Activated CD4-positive, alpha-beta T cell treated with anti-CD3 and anti-CD28 coated beads for 36 hours (primary cell): ENCODE data around the gene NPR1. TPM values are rescaled to one million over a fixed set of nuclear protein-coding genes. Genes with fewer than 3 reads are reported as not detected.
A peak's percentile ranks its signal among the peaks of the same experiment; 100 is the strongest.
"Not testable (repeated sequence)": the region's sequence is repeated elsewhere in the genome, so short reads cannot be mapped to it uniquely, and the experiment has no call there.

Experiments
- ATAC-seq: fragments of 200-7000 bp; cut with Tn5 transposase; one replicate; pipeline ENCODE4 v1.10.0; 2021; ENCODE audit warnings: mild to moderate bottlenecking, moderate library complexity
- CTCF ChIA-PET: fragments of 350-600 bp; sonication (Branson Sonifier 250); formaldehyde crosslinking; loops from one replicate; lab custom pipeline; 2021; ENCODE audit warnings: antibody characterized with exemption; lab: Charles Lee
- POLR2A ChIA-PET: fragments of 350-600 bp; sonication (Branson Sonifier 250); formaldehyde crosslinking; loops from one replicate; lab custom pipeline; 2021; ENCODE audit warnings: antibody characterized with exemption, inconsistent platforms; lab: Charles Lee
- DNase-seq: peaks from one replicate; pipeline ENCODE4 v3.0.0-alpha.2; 2020
- H3K27ac Mint-ChIP-seq: one replicate; pipeline ENCODE4 v1.8.0; 2021; ENCODE audit warnings: mixed read lengths
- H3K27me3 Mint-ChIP-seq: one replicate; pipeline ENCODE4 v1.8.0; 2021; ENCODE audit warnings: mixed read lengths
- H3K36me3 Mint-ChIP-seq: one replicate; pipeline ENCODE4 v1.8.0; 2021; ENCODE audit warnings: low read depth, mixed read lengths
- H3K4me1 Mint-ChIP-seq: one replicate; pipeline ENCODE4 v1.8.0; 2021; ENCODE audit warnings: mixed read lengths
- H3K4me3 Mint-ChIP-seq: one replicate; pipeline ENCODE4 v1.8.0; 2021; ENCODE audit warnings: mild to moderate bottlenecking, moderate library complexity, mixed read lengths
- H3K9me3 Mint-ChIP-seq: one replicate; pipeline ENCODE4 v1.8.0; 2021; ENCODE audit warnings: low read depth, mixed read lengths
- intact Hi-C, 2 experiments: fragments of 100-400 bp; cut with DNase I in 1 of 2; cut with micrococcal nuclease in 1 of 2; formaldehyde crosslinking; loops; one replicate each; pipeline versions ENCODE4 v1.14.2 to v1.15.1; 2022 to 2024; cut with DNase I, micrococcal nuclease
- total RNA-seq, 2 experiments: library from RNA; stranded (reverse); gene quantifications; one replicate each; pipeline ENCODE4 v1.2.3, GENCODE V29; 2021

The NPR1 gene
- total RNA-seq, 2 experiments from 2014 or later: 0.04 to 0.11 TPM

GRCh38 chr1:153724634-153725033, 46.1 kb downstream of the NPR1 start:
- ATAC-seq, H3K27me3 Mint-ChIP-seq, POLR2A ChIA-PET, H3K36me3 Mint-ChIP-seq, H3K27ac Mint-ChIP-seq, DNase-seq, H3K4me3 Mint-ChIP-seq, H3K9me3 Mint-ChIP-seq: not testable (repeated sequence)
- intact Hi-C loops: loop anchor here (5.0 kb wide), 5 partner anchors 92 to 253 kb away; partner anchors contain the start of genes CHTOP (in 1 of the 2), CRTC2 (in 1 of the 2), JTB (in 1 of the 2) and S100A2 (in 1 of the 2)
- peaks cover 19% of the 10 kb centered on the region for H3K4me1 Mint-ChIP-seq
- CTCF ChIA-PET: interaction anchor here (0.6 to 0.7 kb wide), 3 partner anchors 20 to 1010 kb away, joined by 3 read pairs; no protein-coding TSS in a partner anchor

GRCh38 chr1:153727463-153728304, 49.2 kb downstream of the NPR1 start, which contains the start of gene INTS3:
INTS3 (plus strand) TSS chr1:153728050; CDS start chr1:153728635, 585 bp downstream.
- H3K36me3 Mint-ChIP-seq: peaks cover 13% of the 10 kb centered on the region

GRCh38 chr1:153728305-153729066, 50.0 kb downstream of the NPR1 start:
- POLR2A ChIA-PET: interaction anchor here (0.6 to 0.7 kb wide), 2 partner anchors 239 to 566 kb away, joined by 3 to 5 read pairs; partner anchors contain the start of gene CREB3L4

More at GRCh38 chr1:153727463-153728304, 49.2 kb downstream of the NPR1 start, which contains the start of gene INTS3:
- Mint-ChIP-seq H3K27me3 (no peaks in the 10 kb centered on the region), H3K4me1 (peaks cover 44% of the 10 kb centered on the region), H3K9me3 (no peaks in the 10 kb centered on the region), H3K27ac (peak within 1 kb of the TSS; percentile 95), H3K4me3 (peak within 1 kb of the TSS; percentile 93)
- peak; percentile 99 for ATAC-seq
- CTCF ChIA-PET: interaction anchor here (0.6 to 1.4 kb wide), 7 partner anchors 8 to 232 kb away, joined by 3 to 8 read pairs (median 3); no protein-coding TSS in a partner anchor
- DNase-seq: peak; percentile 99
- POLR2A ChIA-PET: interaction anchor here (0.5 to 0.7 kb wide), 3 partner anchors 240 to 567 kb away, joined by 3 to 5 read pairs (median 3); partner anchors contain the start of gene CREB3L4
- intact Hi-C loops: loop anchor here (1.0 to 5.0 kb wide), 12 partner anchors 56 to 455 kb away; partner anchors contain the start of genes CHTOP (in 2 of the 2), CRTC2 (in 1 of the 2), JTB (in 1 of the 2) and RPS27 (in 1 of the 2)

GRCh38 chr1:153730468-153730988, 52.0 kb downstream of the NPR1 start:
- ChIA-PET CTCF (interaction anchor here (1.5 kb wide), 2 partner anchors 13 to 19 kb away, joined by 4 to 5 read pairs; no protein-coding TSS in a partner anchor), POLR2A (no interaction called here)
- DNase-seq (no peak), ATAC-seq (no peak)
- Mint-ChIP-seq H3K4me1 (peaks cover 53% of the 10 kb centered on the region), H3K9me3 (no peaks in the 10 kb centered on the region), H3K27ac (peak overlapping the region; percentile 62), H3K36me3 (peaks cover 17% of the 10 kb centered on the region), H3K27me3 (no peaks in the 10 kb centered on the region), H3K4me3 (peak overlapping the region; percentile 13)
- intact Hi-C loops: no loop called here

More at GRCh38 chr1:153728305-153729066, 50.0 kb downstream of the NPR1 start:
- no peaks in the 10 kb centered on the region for H3K9me3 Mint-ChIP-seq
- H3K4me1 Mint-ChIP-seq: peaks cover 41% of the 10 kb centered on the region
- H3K27ac Mint-ChIP-seq: peak overlapping the region; percentile 95
- intact Hi-C loops: loop anchor here (5.0 kb wide), 5 partner anchors 96 to 249 kb away; partner anchors contain the start of genes CHTOP (in 1 of the 2), CRTC2 (in 1 of the 2), JTB (in 1 of the 2) and S100A2 (in 1 of the 2)
- peak overlapping the region; percentile 93 for H3K4me3 Mint-ChIP-seq
- H3K36me3 Mint-ChIP-seq: peaks cover 17% of the 10 kb centered on the region
- ATAC-seq (no peak), DNase-seq (peak; percentile 59)
- CTCF ChIA-PET: interaction anchor here (0.6 to 1.5 kb wide), 6 partner anchors 7 to 217 kb away, joined by 3 to 8 read pairs (median 3); no protein-coding TSS in a partner anchor
- no peaks in the 10 kb centered on the region for H3K27me3 Mint-ChIP-seq

- ATAC-seq: no peak
- POLR2A ChIA-PET: no interaction called here
- no peaks in the 10 kb centered on the region for H3K9me3 Mint-ChIP-seq
- H3K36me3 Mint-ChIP-seq: peaks cover 17% of the 10 kb centered on the region
- intact Hi-C loops: no loop called here
- H3K4me3 Mint-ChIP-seq: no peak overlapping the region
- no peak overlapping the region for H3K27ac Mint-ChIP-seq
- CTCF ChIA-PET: interaction anchor here (0.8 to 1.3 kb wide), 2 partner anchors 26 to 381 kb away, joined by 3 read pairs; no protein-coding TSS in a partner anchor
- peaks cover 45% of the 10 kb centered on the region for H3K4me1 Mint-ChIP-seq
- no peak for DNase-seq
- H3K27me3 Mint-ChIP-seq: no peaks in the 10 kb centered on the region
Observed at GRCh38 chr1:153733970-153734369, 55.5 kb downstream of the NPR1 start.

- intact Hi-C loops: no loop called here
- Mint-ChIP-seq H3K4me3 (no peak overlapping the region), H3K4me1 (peaks cover 40% of the 10 kb centered on the region), H3K9me3 (no peaks in the 10 kb centered on the region), H3K27me3 (no peaks in the 10 kb centered on the region), H3K36me3 (peaks cover 17% of the 10 kb centered on the region), H3K27ac (no peak overlapping the region)
- DNase-seq (no peak), ATAC-seq (no peak)
- ChIA-PET CTCF (interaction anchor here (0.8 to 1.3 kb wide), 2 partner anchors 26 to 381 kb away, joined by 3 read pairs; no protein-coding TSS in a partner anchor), POLR2A (interaction anchor here (0.6 kb wide), 1 partner anchor 277 kb away, joined by 3 read pairs; no protein-coding TSS in a partner anchor)
Observed at GRCh38 chr1:153734396-153735089, 56.1 kb downstream of the NPR1 start.

- intact Hi-C loops: no loop called here
- CTCF ChIA-PET: interaction anchor here (1.3 kb wide), 1 partner anchor 27 kb away, joined by 3 read pairs; no protein-coding TSS in a partner anchor
- Mint-ChIP-seq H3K4me3 (no peak overlapping the region), H3K4me1 (peaks cover 35% of the 10 kb centered on the region), H3K36me3 (peaks cover 17% of the 10 kb centered on the region), H3K27ac (no peak overlapping the region), H3K27me3 (no peaks in the 10 kb centered on the region), H3K9me3 (no peaks in the 10 kb centered on the region)
- POLR2A ChIA-PET: no interaction called here
- ATAC-seq: no peak
- no peak for DNase-seq
Observed at GRCh38 chr1:153735090-153735420, 56.6 kb downstream of the NPR1 start.

GRCh38 chr1:153741986-153742385, 63.5 kb downstream of the NPR1 start:
- intact Hi-C loops: no loop called here
- Mint-ChIP-seq H3K27ac (peak overlapping the region; percentile 64), H3K4me1 (peaks cover 20% of the 10 kb centered on the region), H3K4me3 (no peak overlapping the region), H3K9me3 (no peaks in the 10 kb centered on the region), H3K36me3 (peaks cover 41% of the 10 kb centered on the region), H3K27me3 (no peaks in the 10 kb centered on the region)
- ATAC-seq (no peak), DNase-seq (no peak)
- POLR2A ChIA-PET: no interaction called here
- CTCF ChIA-PET: interaction anchor here (1.1 to 1.6 kb wide), 2 partner anchors 9 to 71 kb away, joined by 3 to 5 read pairs; partner anchors contain the start of gene ILF2

- peak overlapping the region; percentile 64 for H3K27ac Mint-ChIP-seq
- H3K9me3 Mint-ChIP-seq: no peaks in the 10 kb centered on the region
- H3K27me3 Mint-ChIP-seq: no peaks in the 10 kb centered on the region
- intact Hi-C loops: no loop called here
- peak; percentile 36 for ATAC-seq
- ChIA-PET POLR2A (interaction anchor here (0.6 kb wide), 1 partner anchor 225 kb away, joined by 3 read pairs; no protein-coding TSS in a partner anchor), CTCF (interaction anchor here (0.6 to 1.6 kb wide), 4 partner anchors 10 to 71 kb away, joined by 3 to 5 read pairs (median 4); partner anchors contain the start of gene ILF2)
- DNase-seq: peak; percentile 17
- no peak overlapping the region for H3K4me3 Mint-ChIP-seq
- H3K4me1 Mint-ChIP-seq: peaks cover 20% of the 10 kb centered on the region
- H3K36me3 Mint-ChIP-seq: peaks cover 44% of the 10 kb centered on the region
Observed at GRCh38 chr1:153742411-153743142, 64.1 kb downstream of the NPR1 start.
